Thyroid gland (tissue), 4 donors: ENCODE measurements around the gene TIGAR. TPM values are rescaled to one million over a fixed set of nuclear protein-coding genes. Genes with fewer than 3 reads are reported as not detected.

Source experiments
- DNase-seq, 2 donors: peaks; one replicate each; pipeline ENCODE4 v3.0.0-alpha.2; 2019
- H3K27ac ChIP-seq, 3 donors: fragments of 200-600 bp; sonication (generic); 1 replicate in 2 of 3; 2 replicates in 1 of 3; pipeline ENCODE4 v1.5.1; 2016 to 2019; ENCODE audit warnings: mild to moderate bottlenecking in 1 of 3, moderate library complexity in 1 of 3
- H3K27me3 ChIP-seq: fragments of 200-600 bp; sonication (generic); one replicate; pipeline ENCODE4 v1.5.1; 2019
- H3K36me3 ChIP-seq, 2 donors: fragments of 200-600 bp; sonication (generic); one replicate each; pipeline ENCODE4 v1.5.1; 2016 to 2019
- H3K4me1 ChIP-seq, 2 donors: fragments of 200-600 bp; sonication (generic); one replicate each; pipeline ENCODE4 v1.5.1; 2017 to 2019
- H3K4me3 ChIP-seq, 3 donors: fragments of 200-600 bp; sonication (generic); replicated peaks in 1 of 3; 1 replicate in 2 of 3; 2 replicates in 1 of 3; pipeline ENCODE4 v1.5.1; 2016; ENCODE audit warnings: mild to moderate bottlenecking in 1 of 3
- H3K9me3 ChIP-seq: fragments of 200-600 bp; sonication (generic); one replicate; pipeline ENCODE4 v1.5.1; 2017
- CTCF ChIP-seq, 6 experiments: fragments of 200-600 bp in 3 of 6; fragments of 450-650 bp in 3 of 6; sonication (generic) in 3 of 6; IDR thresholded peaks; one replicate each; pipeline ENCODE4 v1.5.1; 2016 to 2019; ENCODE audit warnings: antibody characterized with exemption in 6 of 6, mild to moderate bottlenecking in 2 of 6, inconsistent platforms in 1 of 6, moderate library complexity in 1 of 6
- POLR2A ChIP-seq, 2 donors: fragments of 450-650 bp; IDR thresholded peaks; one replicate each; pipeline ENCODE4 v1.6.1; 2017; ENCODE audit warnings: antibody characterized with exemption in 2 of 2, mild to moderate bottlenecking in 2 of 2, moderate library complexity in 1 of 2
- WGBS, 2 donors: methylation state at CpG; one replicate each; pipeline ENCODE4 v1.1.5; 2017; 5-methylcytosine and 5-hydroxymethylcytosine counted together
- intact Hi-C: fragments of 100-400 bp; cut with DNase I; formaldehyde crosslinking; loops from one replicate; pipeline ENCODE4 v1.15.1; 2023
- total RNA-seq, 4 donors: library from RNA; depleted of rRNA; stranded (reverse); fragments of >200 nt; gene quantifications; one replicate each; pipeline ENCODE4 v1.2.3, GENCODE V29; 2016

The TIGAR gene
- total RNA-seq, 4 donors from 2014 or later, result 4.0 to 6.3 (median 5.4) TPM

DNA sequence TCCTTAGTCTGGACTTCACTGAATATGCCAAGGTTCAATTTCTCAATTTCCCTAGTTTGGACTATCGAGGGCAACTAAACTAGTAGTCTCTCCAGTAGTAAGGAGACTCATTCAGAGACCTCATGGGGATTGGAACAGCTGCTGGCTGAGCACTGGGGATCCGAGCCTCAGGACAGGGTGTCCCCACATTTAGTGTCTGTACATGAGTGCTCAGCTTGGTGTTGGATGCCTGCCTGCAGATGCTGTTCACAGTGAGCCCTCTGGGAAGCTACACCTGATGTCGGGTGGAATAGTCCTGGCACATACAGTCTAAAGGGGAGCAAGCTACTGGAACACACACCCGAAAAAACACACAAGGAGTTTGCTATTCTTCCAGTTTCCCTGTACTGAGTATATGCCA lies 59.3 kb downstream of the TIGAR start:
- Histone ChIP-seq H3K27ac (no peak overlapping the region), H3K27me3 (no peaks in the 10 kb centered on the region), H3K9me3 (no peaks in the 10 kb centered on the region), H3K36me3 (no peaks in the 10 kb centered on the region), H3K4me1 (no peaks in the 10 kb centered on the region), H3K4me3 (no peak overlapping the region)
- 87 to 88% methylated on average over 4 of the region's 4 CpGs for WGBS, 2 donors
- TF ChIP-seq CTCF (IDR thresholded peaks at IDR 0.05) (no peak), POLR2A (IDR thresholded peaks at IDR 0.05) (no peak)
- no peak for DNase-seq
- intact Hi-C loops, result no loop called here

GRCh38 chr12:4383304-4383865 lies 62.4 kb downstream of the TIGAR start:
- Histone ChIP-seq H3K27me3 (no peaks in the 10 kb centered on the region), H3K27ac (no peak overlapping the region), H3K4me3 (no peak overlapping the region), H3K4me1 (no peaks in the 10 kb centered on the region), H3K9me3 (no peaks in the 10 kb centered on the region), H3K36me3 (no peaks in the 10 kb centered on the region)
- intact Hi-C loops, result no loop called here
- DNase-seq, result no peak
- WGBS, 2 donors, result 74 to 78% methylated on average over 7 to 8 of the region's 8 CpGs
- no peak for TF ChIP-seq POLR2A (IDR thresholded peaks at IDR 0.05)
- no peak for TF ChIP-seq CTCF (IDR thresholded peaks at IDR 0.05)

- DNase-seq, result no peak
- 81 to 87% methylated on average over 4 of the region's 4 CpGs for WGBS, 2 donors
- no peak for TF ChIP-seq CTCF (IDR thresholded peaks at IDR 0.05)
- TF ChIP-seq POLR2A (IDR thresholded peaks at IDR 0.05), result no peak
- Histone ChIP-seq H3K27me3 (no peaks in the 10 kb centered on the region), H3K27ac (no peak overlapping the region), H3K4me1 (no peaks in the 10 kb centered on the region), H3K9me3 (no peaks in the 10 kb centered on the region), H3K4me3 (no peak overlapping the region), H3K36me3 (no peaks in the 10 kb centered on the region)
- intact Hi-C loops, result no loop called here
Measured at GRCh38 chr12:4386801-4387200, 65.8 kb downstream of the TIGAR start.

GRCh38 chr12:4387607-4388006 lies 66.6 kb downstream of the TIGAR start:
- DNase-seq, result no peak
- Histone ChIP-seq H3K36me3 (no peaks in the 10 kb centered on the region), H3K4me1 (no peaks in the 10 kb centered on the region), H3K4me3 (no peak overlapping the region), H3K27ac (no peak overlapping the region), H3K9me3 (no peaks in the 10 kb centered on the region), H3K27me3 (no peaks in the 10 kb centered on the region)
- WGBS, 2 donors, result 88 to 91% methylated on average over 5 of the region's 5 CpGs
- intact Hi-C loops, result no loop called here
- TF ChIP-seq CTCF (IDR thresholded peaks at IDR 0.05) (no peak), POLR2A (IDR thresholded peaks at IDR 0.05) (no peak)

- no peaks in the 10 kb centered on the region for H3K9me3 ChIP-seq
- no peaks in the 10 kb centered on the region for H3K27me3 ChIP-seq
- no peaks in the 10 kb centered on the region for H3K4me1 ChIP-seq
- DNase-seq, result no peak
- no peak overlapping the region for H3K27ac ChIP-seq
- TF ChIP-seq POLR2A (IDR thresholded peaks at IDR 0.05) (no peak), CTCF (IDR thresholded peaks at IDR 0.05) (no peak)
- intact Hi-C loops, result no loop called here
- H3K36me3 ChIP-seq, result no peaks in the 10 kb centered on the region
- 50 to 55% methylated on average over 1 of the region's 1 CpG for WGBS, 2 donors
- no peak overlapping the region for H3K4me3 ChIP-seq
Measured at GRCh38 chr12:4388032-4388431, 67.0 kb downstream of the TIGAR start.
